H9 (cell line): Measurements from ENCODE around the gene CHMP3. TPM values are rescaled to one million over a fixed set of nuclear protein-coding genes. Genes with fewer than 3 reads are reported as not detected.

ENCODE experiments used
- DNase-seq: peaks from one replicate; pipeline ENCODE4 v3.0.0-alpha.2; 2017
- H2AFZ ChIP-seq: one replicate; pipeline ENCODE4 v1.6.1; 2013; ENCODE audit warnings: mild to moderate bottlenecking, low read length, control low read depth, moderate library complexity
- H2AK5ac ChIP-seq: 2 replicates; pipeline ENCODE4 v1.6.1; 2013; ENCODE audit warnings: low read length, control low read depth, mixed read lengths; ENCODE audit not compliant: insufficient read length
- H2BK120ac ChIP-seq: one replicate; pipeline ENCODE4 v1.6.1; 2013; ENCODE audit warnings: low read depth, mild to moderate bottlenecking, low read length, control low read depth, inconsistent platforms; ENCODE audit not compliant: poor library complexity, severe bottlenecking
- H2BK12ac ChIP-seq: 2 replicates; pipeline ENCODE4 v1.6.1; 2013; ENCODE audit warnings: low read length, control low read depth, mixed read lengths, low read depth; ENCODE audit not compliant: insufficient read length
- H2BK15ac ChIP-seq: 2 replicates; pipeline ENCODE4 v1.6.1; 2013; ENCODE audit warnings: low read depth, low read length, control low read depth
- H2BK20ac ChIP-seq: one replicate; pipeline ENCODE4 v1.6.1; 2013; ENCODE audit warnings: low read depth, mild to moderate bottlenecking, low read length, control low read depth, inconsistent platforms; ENCODE audit not compliant: poor library complexity, severe bottlenecking
- H2BK5ac ChIP-seq: 2 replicates; pipeline ENCODE4 v1.6.1; 2013; ENCODE audit warnings: low read length, control low read depth, mixed read lengths; ENCODE audit not compliant: insufficient read length
- H3K14ac ChIP-seq: 2 replicates; pipeline ENCODE4 v1.6.1; 2013; ENCODE audit warnings: low read length, control low read depth; ENCODE audit not compliant: insufficient read depth
- H3K18ac ChIP-seq: 2 replicates; pipeline ENCODE4 v1.6.1; 2013; ENCODE audit warnings: low read depth, mild to moderate bottlenecking, mixed read lengths, low read length, control low read depth; ENCODE audit not compliant: insufficient read length
- H3K23ac ChIP-seq: 2 replicates; pipeline ENCODE4 v1.6.1; 2013; ENCODE audit warnings: low read length, control low read depth, mixed read lengths, low read depth; ENCODE audit not compliant: insufficient read length
- H3K23me2 ChIP-seq: 2 replicates; pipeline ENCODE4 v1.6.1; 2013; ENCODE audit warnings: low read depth, mild to moderate bottlenecking, mixed read lengths, low read length, control low read depth; ENCODE audit not compliant: insufficient read length, poor library complexity, severe bottlenecking
- H3K27ac ChIP-seq: 2 replicates; pipeline ENCODE4 v1.5.1; 2013; ENCODE audit warnings: low read length, control low read depth, mixed read lengths, low read depth; ENCODE audit not compliant: insufficient read length
- H3K27me3 ChIP-seq: 2 replicates; pipeline ENCODE4 v1.6.1; 2013; ENCODE audit warnings: low read length, control low read depth, inconsistent platforms; ENCODE audit not compliant: insufficient read depth
- H3K4ac ChIP-seq: 2 replicates; pipeline ENCODE4 v1.6.1; 2013; ENCODE audit warnings: low read depth, mild to moderate bottlenecking, control low read depth, inconsistent platforms, low read length, moderate library complexity
- H3K4me1 ChIP-seq: 2 replicates; pipeline ENCODE4 v1.6.1; 2013; ENCODE audit warnings: low read length, control low read depth, inconsistent platforms; ENCODE audit not compliant: insufficient read depth
- H3K4me2 ChIP-seq: 2 replicates; pipeline ENCODE4 v1.6.1; 2013; ENCODE audit warnings: low read length, control low read depth, mixed read lengths; ENCODE audit not compliant: insufficient read length, insufficient read depth
- H3K56ac ChIP-seq: 2 replicates; pipeline ENCODE4 v1.6.1; 2013; ENCODE audit warnings: low read depth, mild to moderate bottlenecking, mixed read lengths, low read length, control low read depth; ENCODE audit not compliant: insufficient read length
- H3K79me1 ChIP-seq: 2 replicates; pipeline ENCODE4 v1.6.1; 2013; ENCODE audit warnings: low read depth, mild to moderate bottlenecking, moderate library complexity, low read length, control low read depth, inconsistent platforms; ENCODE audit not compliant: insufficient read depth, poor library complexity, severe bottlenecking
- H3K79me2 ChIP-seq: 2 replicates; pipeline ENCODE4 v1.6.1; 2013; ENCODE audit warnings: low read length, control low read depth, inconsistent platforms; ENCODE audit not compliant: insufficient read depth
- H3K9ac ChIP-seq: 2 replicates; pipeline ENCODE4 v1.6.1; 2013; ENCODE audit warnings: low read length, control low read depth, mixed read lengths; ENCODE audit not compliant: insufficient read length; ENCODE audit errors: extremely low read depth
- H3K9me3 ChIP-seq: one replicate; pipeline ENCODE4 v1.6.1; 2013; ENCODE audit warnings: low read depth, low read length, inconsistent platforms; ENCODE audit not compliant: control insufficient read depth
- H3T11ph ChIP-seq: one replicate; pipeline ENCODE4 v1.6.1; 2013; ENCODE audit warnings: mild to moderate bottlenecking, low read length, control low read depth, inconsistent platforms
- H4K20me1 ChIP-seq: one replicate; pipeline ENCODE4 v1.6.1; 2013; ENCODE audit not compliant: control insufficient read depth, insufficient read length, insufficient read depth
- H4K5ac ChIP-seq: 2 replicates; pipeline ENCODE4 v1.6.1; 2013; ENCODE audit warnings: low read depth, mild to moderate bottlenecking, mixed read lengths, low read length, control low read depth; ENCODE audit not compliant: insufficient read length
- H4K8ac ChIP-seq: replicated peaks from 2 replicates; pipeline ENCODE4 v1.6.1; 2013; ENCODE audit warnings: low read length, control low read depth, mixed read lengths, low read depth; ENCODE audit not compliant: insufficient read length
- H4K91ac ChIP-seq: 2 replicates; pipeline ENCODE4 v1.6.1; 2013; ENCODE audit warnings: low read depth, mild to moderate bottlenecking, moderate library complexity, mixed read lengths, low read length, control low read depth; ENCODE audit not compliant: insufficient read length
- H3K27ac Mint-ChIP-seq, 3 experiments: 2 replicates in 2 of 3; 3 replicates in 1 of 3; pipeline ENCODE4 v1.8.0; 2020 to 2021; ENCODE audit warnings: mixed read lengths in 3 of 3, mild to moderate bottlenecking in 1 of 3, moderate library complexity in 1 of 3
- H3K27me3 Mint-ChIP-seq: 2 replicates; pipeline ENCODE4 v1.8.0; 2021; ENCODE audit warnings: low read depth, mild to moderate bottlenecking, moderate library complexity, mixed read lengths
- H3K36me3 Mint-ChIP-seq, 3 experiments: 2 replicates in 2 of 3; 3 replicates in 1 of 3; pipeline ENCODE4 v1.8.0; 2020 to 2021; ENCODE audit warnings: low read depth in 3 of 3, mixed read lengths in 3 of 3; ENCODE audit not compliant: insufficient read depth in 1 of 3
- H3K4me1 Mint-ChIP-seq, 2 experiments: 2 replicates each; pipeline ENCODE4 v1.8.0; 2020; ENCODE audit warnings: mixed read lengths in 2 of 2
- H3K4me3 Mint-ChIP-seq, 2 experiments: 2 replicates in 1 of 2; 3 replicates in 1 of 2; pipeline ENCODE4 v1.8.0; 2020 to 2021; ENCODE audit warnings: mild to moderate bottlenecking in 2 of 2, mixed read lengths in 2 of 2, moderate library complexity in 1 of 2
- H3K9me3 Mint-ChIP-seq, 2 experiments: 2 replicates in 1 of 2; 3 replicates in 1 of 2; pipeline ENCODE4 v1.8.0; 2020; ENCODE audit warnings: mild to moderate bottlenecking in 2 of 2, mixed read lengths in 2 of 2, moderate library complexity in 1 of 2
- CTCF ChIP-seq: fragments of 200-600 bp; sonication (generic); conservative IDR thresholded peaks from 3 replicates; pipeline ENCODE4 v1.8.0; 2021; ENCODE audit warnings: antibody characterized with exemption, mild to moderate bottlenecking
- WGBS: extraction: QIAGEN DNeasy Blood & Tissue Kit; methylation state at CpG from one replicate; pipeline ENCODE4 v1.1.7; 2013; ENCODE audit warnings: missing lambda C conversion rate, low lambda C conversion rate, mixed read lengths; ENCODE audit not compliant: insufficient read length; ENCODE audit errors: extremely low coverage; 5-methylcytosine and 5-hydroxymethylcytosine counted together
- long read RNA-seq: library from polyadenylated mRNA; unstranded; transcript quantifications from one replicate; pipeline ENCODE4 v2.0.0, GENCODE V29; 2020
- total RNA-seq: library from RNA; stranded (reverse); gene quantifications from 2 replicates; pipeline ENCODE4 v1.2.1, GENCODE V29; 2021

The CHMP3 gene
- 27.5 and 28.8 TPM in 2 replicates for total RNA-seq
- long read RNA-seq, transcript CHMP3-201 (6 exons, 3,171 nt): major isoform, 54 of 68 reads
- long read RNA-seq, partial matches to known transcripts: 0 of 68 reads
- long read RNA-seq, other reads (novel, unspliced or antisense): 11 of 68 reads

- Histone ChIP-seq H3K9ac (peak within 1 kb of the TSS; percentile 99), H2BK5ac (peak within 1 kb of the TSS; percentile 99), H2BK20ac (peak within 1 kb of the TSS; percentile 26), H3K56ac (peak within 1 kb of the TSS; percentile 97), H3K9me3 (no peaks in the 10 kb centered on the region), H3T11ph (peak within 1 kb of the TSS; percentile 94), H3K27me3 (no peaks in the 10 kb centered on the region), H2BK15ac (no peak within 1 kb of the TSS), H3K4me1 (no peaks in the 10 kb centered on the region; the same call in 1 of the 2 replicates), H3K4me2 (peak within 1 kb of the TSS; percentile 92), H4K91ac (no peak within 1 kb of the TSS), H2AK5ac (no peak within 1 kb of the TSS), H4K5ac (peak within 1 kb of the TSS; percentile 96), H3K14ac (peak within 1 kb of the TSS; percentile 100), H3K27ac (peak within 1 kb of the TSS; percentile 94), H2AFZ (peak within 1 kb of the TSS; percentile 89), H2BK12ac (peak within 1 kb of the TSS; percentile 98), H2BK120ac (peak within 1 kb of the TSS; percentile 91), H3K18ac (peak within 1 kb of the TSS; percentile 100), H3K23me2 (peaks cover 6% of the 10 kb centered on the region), H4K8ac (peak within 1 kb of the TSS; percentile 99), H3K79me1 (peaks cover 3% of the 10 kb centered on the region), H3K79me2 (peaks cover 2% of the 10 kb centered on the region; the same call in 1 of the 2 replicates), H4K20me1 (no peaks in the 10 kb centered on the region), H3K23ac (no peak within 1 kb of the TSS), H3K4ac (no peak within 1 kb of the TSS; the same call in 1 of the 2 replicates)
- H3K27ac Mint-ChIP-seq: peak within 1 kb of the TSS; percentile 98 to 99 (median 98)
- H3K4me1 Mint-ChIP-seq: peaks cover 15% of the 10 kb centered on the region in 2 experiments
- H3K36me3 Mint-ChIP-seq: peaks cover 0 to 17% (median 4%) of the 10 kb centered on the region in 3 experiments; a peak in 4 of 7 replicates
- TF ChIP-seq CTCF: no peak
- peak; percentile 95 for DNase-seq
- H3K4me3 Mint-ChIP-seq: peak within 1 kb of the TSS; percentile 93 to 97
- H3K9me3 Mint-ChIP-seq: peaks cover 4 to 12% of the 10 kb centered on the region in 2 experiments; a peak in 4 of 5 replicates
- H3K27me3 Mint-ChIP-seq: peaks cover 23% of the 10 kb centered on the region
- WGBS: no CpG with 5 or more reads among the region's 57 CpGs
These were observed at the start of gene CHMP3 for GRCh38 chr2:86562922-86563649. Gene CHMP3, minus strand, starts transcription at chr2:86563443. Its CDS starts 95 bp downstream, at chr2:86563348.
